ENCODE results near the gene MEGF11. TPM values are rescaled to one million over a fixed set of nuclear protein-coding genes. Genes with fewer than 3 reads are reported as not detected.

Gene MEGF11
- total RNA-seq, 1 donor from 2014 or later = 0.25 TPM

- H3K4me1 ChIP-seq = no peaks in the 10 kb centered on the region
- H3K4me3 ChIP-seq = no peak overlapping the region
- no peak for TF ChIP-seq CTCF (IDR thresholded peaks at IDR 0.05)
- no peak for TF ChIP-seq POLR2AphosphoS5 (IDR thresholded peaks at IDR 0.05; ENCODE audit: insufficient read depth in 1 of 2, low read depth in 1 of 2)
- TF ChIP-seq POLR2A (IDR thresholded peaks at IDR 0.05) = no peak
- H3K27ac ChIP-seq = no peak overlapping the region
- no peaks in the 10 kb centered on the region for H3K27me3 ChIP-seq
- H3K9me3 ChIP-seq = no peaks in the 10 kb centered on the region
- no peak for DNase-seq (ENCODE audit: extremely low spot score in 2 of 2)
- intact Hi-C loops (cut with DNase I) = loop anchor here (10.0 kb wide), 1 partner anchor 845 kb away; no protein-coding TSS in a partner anchor
- no peaks in the 10 kb centered on the region for H3K36me3 ChIP-seq
These were observed 183.8 kb downstream of the MEGF11 start for GRCh38 chr15:66069751-66070150.

DNA sequence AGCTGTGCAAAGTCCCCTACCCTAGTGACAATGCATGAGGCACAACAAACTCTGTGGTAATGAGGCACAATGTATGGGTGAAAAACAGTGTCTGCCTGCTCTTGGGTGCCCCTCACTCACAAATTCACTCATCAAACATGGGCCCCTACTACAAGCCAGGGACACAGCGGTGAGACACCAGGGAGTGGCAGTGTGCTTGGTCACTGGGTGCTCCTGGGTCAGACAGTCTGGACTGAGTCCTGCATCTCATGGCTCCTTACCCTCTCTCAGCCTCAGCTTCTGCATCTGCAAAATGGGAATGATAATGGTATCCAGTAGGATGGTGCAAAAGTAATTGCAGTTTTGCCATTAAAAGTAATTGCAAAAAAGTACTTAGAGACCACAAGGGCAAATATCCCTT lies 184.7 kb downstream of the MEGF11 start:
- intact Hi-C loops (cut with DNase I) = loop anchor here (10.0 kb wide), 1 partner anchor 846 kb away; no protein-coding TSS in a partner anchor
- TF ChIP-seq POLR2A (IDR thresholded peaks at IDR 0.05) = no peak
- no peak for TF ChIP-seq CTCF (IDR thresholded peaks at IDR 0.05)
- no peak for TF ChIP-seq POLR2AphosphoS5 (IDR thresholded peaks at IDR 0.05; ENCODE audit: insufficient read depth in 1 of 2, low read depth in 1 of 2)
- H3K9me3 ChIP-seq = no peaks in the 10 kb centered on the region
- DNase-seq (ENCODE audit: extremely low spot score in 2 of 2) = no peak
- no peaks in the 10 kb centered on the region for H3K36me3 ChIP-seq
- no peak overlapping the region for H3K27ac ChIP-seq
- H3K27me3 ChIP-seq = no peaks in the 10 kb centered on the region
- H3K4me3 ChIP-seq = no peak overlapping the region
- H3K4me1 ChIP-seq = no peaks in the 10 kb centered on the region

DNA sequence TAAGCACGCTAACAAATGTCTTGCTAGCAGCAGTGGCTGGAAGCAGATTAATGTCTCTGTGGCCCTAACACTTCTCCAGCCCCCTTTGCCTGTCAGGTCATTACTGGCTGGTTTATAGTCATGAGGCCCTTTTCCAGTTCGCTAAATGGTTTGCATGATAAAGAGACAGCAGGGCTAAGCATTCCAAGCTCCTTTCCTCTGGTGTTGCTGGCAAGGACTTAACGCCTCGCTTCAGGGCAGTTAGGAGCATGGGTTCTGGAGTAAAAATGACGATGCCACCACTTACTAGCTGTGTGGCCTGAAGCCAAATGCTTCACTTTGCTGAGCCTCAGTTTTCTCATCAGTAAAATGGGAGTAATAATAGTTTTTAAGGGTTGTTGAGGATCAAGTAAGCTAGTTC lies 185.9 kb downstream of the MEGF11 start:
- no peak for TF ChIP-seq POLR2A (IDR thresholded peaks at IDR 0.05)
- TF ChIP-seq CTCF (IDR thresholded peaks at IDR 0.05) = no peak
- no peak for TF ChIP-seq POLR2AphosphoS5 (IDR thresholded peaks at IDR 0.05; ENCODE audit: insufficient read depth in 1 of 2, low read depth in 1 of 2)
- H3K27ac ChIP-seq = no peak overlapping the region
- no peaks in the 10 kb centered on the region for H3K9me3 ChIP-seq
- no peaks in the 10 kb centered on the region for H3K27me3 ChIP-seq
- H3K36me3 ChIP-seq = no peaks in the 10 kb centered on the region
- DNase-seq (ENCODE audit: extremely low spot score in 2 of 2) = no peak
- no peaks in the 10 kb centered on the region for H3K4me1 ChIP-seq
- intact Hi-C loops (cut with DNase I) = loop anchor here (10.0 kb wide), 1 partner anchor 847 kb away; no protein-coding TSS in a partner anchor
- H3K4me3 ChIP-seq = no peak overlapping the region

- no peaks in the 10 kb centered on the region for H3K9me3 ChIP-seq
- H3K36me3 ChIP-seq = no peaks in the 10 kb centered on the region
- DNase-seq (ENCODE audit: extremely low spot score in 2 of 2) = no peak
- no peak for TF ChIP-seq CTCF (IDR thresholded peaks at IDR 0.05)
- H3K4me1 ChIP-seq = no peaks in the 10 kb centered on the region
- no peaks in the 10 kb centered on the region for H3K27me3 ChIP-seq
- intact Hi-C loops (cut with DNase I) = loop anchor here (10.0 kb wide), 1 partner anchor 848 kb away; no protein-coding TSS in a partner anchor
- no peak overlapping the region for H3K4me3 ChIP-seq
- H3K27ac ChIP-seq = no peak overlapping the region
These were observed 187.1 kb downstream of the MEGF11 start for GRCh38 chr15:66066481-66066880.

DNA sequence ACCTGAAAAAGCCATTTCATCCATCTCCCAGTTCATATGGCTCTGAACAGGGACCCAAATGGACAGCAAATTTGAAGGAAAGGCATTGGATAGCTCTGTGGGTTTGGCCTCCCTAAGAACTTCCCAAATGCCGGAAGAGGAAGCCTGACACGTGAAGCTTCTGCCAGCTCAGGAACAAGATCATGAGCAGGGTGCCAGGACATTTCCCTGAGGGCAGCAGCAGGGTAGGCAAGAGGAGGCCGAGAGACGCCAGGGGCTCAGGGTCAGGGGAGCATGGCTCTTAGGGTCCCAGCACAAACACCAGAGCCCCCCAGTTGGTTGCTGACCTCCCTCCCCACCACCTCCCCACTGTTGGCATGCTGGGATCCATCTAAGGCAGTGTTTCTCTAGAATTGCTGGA lies 187.5 kb downstream of the MEGF11 start:
- intact Hi-C loops (cut with DNase I) = loop anchor here (10.0 kb wide), 1 partner anchor 849 kb away; no protein-coding TSS in a partner anchor
- H3K9me3 ChIP-seq = no peaks in the 10 kb centered on the region
- H3K4me3 ChIP-seq = no peak overlapping the region
- DNase-seq (ENCODE audit: extremely low spot score in 2 of 2) = no peak
- TF ChIP-seq POLR2A (IDR thresholded peaks at IDR 0.05) (no peak), POLR2AphosphoS5 (IDR thresholded peaks at IDR 0.05; ENCODE audit: insufficient read depth in 1 of 2, low read depth in 1 of 2) (no peak), CTCF (IDR thresholded peaks at IDR 0.05) (no peak)
- no peaks in the 10 kb centered on the region for H3K4me1 ChIP-seq
- no peaks in the 10 kb centered on the region for H3K27me3 ChIP-seq
- no peak overlapping the region for H3K27ac ChIP-seq
- no peaks in the 10 kb centered on the region for H3K36me3 ChIP-seq
